NCI-H2081 (cell line): ENCODE measurements around the gene ZNF823.
"Not testable (repeated sequence)": the region's sequence is repeated elsewhere in the genome, so short reads cannot be mapped to it uniquely, and the experiment has no call there.

Experiments
- DNase-seq, 2 experiments: peaks; one replicate each; lab custom pipeline; 2025; lab: John Stamatoyannopoulos, UW

Gene ZNF823

DNA sequence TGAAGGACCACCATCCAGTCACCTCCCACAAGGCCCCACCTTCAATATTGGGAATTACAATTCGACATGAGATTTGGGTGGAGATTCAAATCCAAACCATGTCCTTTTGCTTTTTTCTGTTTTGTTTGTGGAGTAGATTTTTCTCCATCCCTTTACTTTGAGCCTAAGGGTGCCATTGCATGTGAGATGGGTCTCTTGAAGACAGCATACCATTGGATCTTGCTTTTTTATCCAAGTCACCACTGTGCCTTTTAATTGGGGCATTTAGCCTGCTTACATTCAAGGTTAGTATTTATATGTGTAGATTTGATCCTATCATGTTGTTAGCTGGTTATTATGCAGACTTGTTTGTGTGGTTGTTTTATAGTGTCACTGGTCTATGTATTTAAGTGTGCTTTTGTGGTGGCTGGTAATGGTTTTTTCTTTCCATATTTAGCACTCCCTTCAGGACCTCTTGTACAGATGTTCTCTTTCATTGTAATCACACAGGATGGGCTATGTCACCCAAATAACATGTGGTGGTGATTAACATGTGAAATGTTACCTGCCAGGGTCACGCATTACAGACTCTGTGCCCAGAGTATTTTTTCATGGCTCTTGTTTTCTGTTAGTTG lies 58.0 kb downstream of the ZNF823 start:
- no peak for DNase-seq

DNA sequence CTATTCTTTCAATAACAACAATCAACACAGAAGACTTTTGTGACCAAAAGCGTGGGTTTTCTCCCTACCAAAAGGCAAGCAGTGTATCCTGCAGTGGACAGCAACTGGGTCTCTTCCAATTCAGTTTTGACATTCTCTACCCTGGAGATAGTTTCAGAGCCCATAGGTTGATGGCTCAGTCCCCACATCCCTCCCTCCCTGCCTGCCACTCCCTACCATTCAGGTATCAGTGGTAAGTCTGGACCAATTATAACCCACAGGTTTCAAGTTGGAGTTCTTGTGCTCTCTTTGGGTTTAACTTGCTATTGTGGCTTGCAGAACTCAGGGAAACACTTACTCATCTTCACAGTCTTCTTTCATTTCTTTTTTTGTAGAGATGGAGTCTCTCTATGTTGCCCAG lies 60.2 kb downstream of the ZNF823 start:
- no peak for DNase-seq

DNA sequence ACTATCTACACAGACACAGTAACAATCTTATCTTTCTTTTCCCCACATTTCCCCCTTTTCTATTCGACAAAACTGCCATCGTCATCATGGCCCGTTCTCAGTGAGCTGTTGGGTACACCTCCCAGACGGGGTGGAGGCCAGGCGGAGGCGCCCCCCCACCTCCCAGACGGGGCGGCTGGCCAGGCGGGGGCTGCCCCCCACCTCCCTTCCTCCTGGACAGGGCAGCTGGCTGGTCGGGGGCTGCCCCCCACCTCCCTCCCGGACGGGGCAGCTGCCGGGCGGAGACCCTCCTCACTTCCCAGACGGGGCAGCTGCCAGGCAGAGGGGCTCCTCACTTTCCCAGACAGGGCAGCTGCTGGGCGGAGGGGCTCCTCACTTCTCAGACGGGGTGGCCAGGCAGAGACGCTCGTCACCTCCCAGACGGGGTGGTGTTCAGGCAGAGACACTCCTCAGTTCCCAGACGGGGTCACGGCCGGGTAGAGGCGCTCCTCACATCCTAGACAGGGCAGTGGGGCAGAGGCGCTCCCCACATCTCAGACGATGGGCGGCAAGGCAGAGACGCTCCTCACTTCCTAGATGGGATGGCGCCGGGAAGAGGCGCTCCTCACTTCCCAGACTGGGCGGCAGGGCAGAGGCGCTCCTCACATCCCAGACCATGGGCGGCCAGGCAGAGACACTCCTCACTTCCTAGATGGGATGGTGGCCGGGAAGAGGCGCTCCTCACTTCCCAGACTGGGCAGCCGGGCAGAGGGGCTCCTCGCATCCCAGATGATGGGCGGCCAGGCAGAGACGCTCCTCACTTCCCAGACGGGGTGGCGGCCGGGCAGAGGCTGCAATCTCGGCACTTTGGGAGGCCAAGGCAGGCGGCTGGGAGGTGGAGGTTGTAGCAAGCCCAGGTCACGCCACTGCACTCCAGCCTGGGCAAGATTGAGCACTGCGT lies 61.8 kb downstream of the ZNF823 start:
- DNase-seq: not testable (repeated sequence)

DNA sequence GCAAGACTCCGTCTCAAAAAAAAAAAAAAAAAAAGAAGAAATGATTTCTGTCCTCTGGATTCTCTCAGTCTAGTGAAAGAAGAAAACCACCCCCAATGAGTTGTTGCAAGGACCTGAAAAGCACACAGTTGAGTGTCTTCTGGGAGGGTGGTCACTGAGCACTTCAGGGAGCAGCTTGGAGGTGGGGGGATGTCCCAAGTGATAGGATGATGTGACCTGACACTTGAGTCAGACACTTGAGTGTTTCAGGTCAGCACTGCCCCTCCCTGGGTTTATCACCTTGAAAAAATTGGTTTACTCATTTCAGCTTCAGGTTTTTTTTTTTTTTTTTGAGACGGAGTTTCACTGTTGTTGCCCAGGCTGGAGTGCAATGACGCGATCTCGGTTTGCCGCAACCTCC lies 63.2 kb downstream of the ZNF823 start:
- no peak for DNase-seq

DNA sequence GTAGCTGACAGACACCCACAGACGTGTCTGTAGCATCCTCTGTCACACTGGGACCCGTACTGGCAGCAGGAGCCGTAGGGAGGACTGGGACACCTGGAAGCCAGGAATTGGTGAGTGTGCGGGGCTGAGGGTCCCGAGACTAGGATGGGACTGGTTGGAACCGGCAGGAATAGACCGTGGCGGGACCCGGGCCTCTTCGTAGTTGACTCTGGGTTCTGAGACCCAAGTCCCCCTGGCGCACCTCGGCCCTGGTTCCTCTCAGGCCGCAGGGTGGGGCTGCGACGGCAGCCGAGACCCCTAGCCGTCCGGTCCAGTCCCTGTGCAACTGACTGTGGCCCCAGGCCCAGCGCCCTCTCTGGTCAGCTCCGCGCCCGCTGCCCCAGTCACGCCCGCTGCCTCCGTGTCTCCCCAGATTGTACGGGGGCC lies 64.7 kb downstream of the ZNF823 start:
- no peak for DNase-seq

DNA sequence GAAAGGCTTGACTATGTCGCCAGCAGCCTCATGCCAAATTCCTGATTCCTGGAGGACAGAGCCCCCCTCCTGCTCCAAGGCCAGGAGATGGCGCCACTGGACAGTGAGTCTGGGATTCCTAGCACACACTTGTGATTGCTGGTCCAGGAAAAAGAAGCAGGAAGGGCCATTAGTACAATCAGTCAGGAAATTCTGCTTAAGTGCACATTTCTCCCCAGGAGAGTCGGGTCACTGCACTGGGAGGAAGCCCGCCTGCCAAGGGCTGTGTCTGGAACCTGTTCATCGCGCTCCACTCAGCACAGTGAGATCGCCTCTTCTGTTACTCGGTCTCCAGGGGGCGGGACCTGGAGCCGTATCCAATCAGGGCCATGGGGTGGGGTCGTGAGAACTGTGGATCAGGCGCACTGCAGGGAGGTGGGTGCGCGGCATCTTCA lies 65.1 kb downstream of the ZNF823 start:
- peak in 1 of 2 experiments; percentile 5 for DNase-seq
